Stimulated activated CD4-positive, alpha-beta T cell treated with anti-CD3 and anti-CD28 coated beads, Interleukin-1b, Interleukin-23, amount 100 ng/mL, for 24 hours (primary cell): ENCODE data around the gene EXTL2.
"Not testable (repeated sequence)": the region's sequence is repeated elsewhere in the genome, so short reads cannot be mapped to it uniquely, and the experiment has no call there.

Source experiments
- DNase-seq, 4 experiments: peaks; one replicate each; pipeline ENCODE4 v3.0.0-alpha.2; 2020; ENCODE audit warnings: low read depth in 4 of 4, low spot score in 1 of 4

The EXTL2 gene

GRCh38 chr1:100894603-100895539 is at the start of gene EXTL2:
TSS of gene EXTL2 (minus strand) at chr1:100894842. CDS start at chr1:100888757, 6,085 bp downstream.
- DNase-seq = peak; percentile 23 to 63 (median 46)

- no peak for DNase-seq
Measured at GRCh38 chr1:100943533-100943932, 48.9 kb upstream of the EXTL2 start.

GRCh38 chr1:100942304-100943046 is 47.8 kb upstream of the EXTL2 start:
- DNase-seq = no peak

GRCh38 chr1:100941580-100942216 is 47.1 kb upstream of the EXTL2 start:
- no peak for DNase-seq

- DNase-seq = no peak
Measured at GRCh38 chr1:100941098-100941527, 46.5 kb upstream of the EXTL2 start.

- DNase-seq = no peak
Measured at GRCh38 chr1:100936194-100936967, 41.7 kb upstream of the EXTL2 start.

- DNase-seq = not testable (repeated sequence)
Measured at GRCh38 chr1:100933555-100933954, 38.9 kb upstream of the EXTL2 start.

- DNase-seq = no peak
Measured at GRCh38 chr1:100931716-100932115, 37.1 kb upstream of the EXTL2 start.

GRCh38 chr1:100930494-100930893 is 35.9 kb upstream of the EXTL2 start:
- no peak for DNase-seq

GRCh38 chr1:100928128-100928527 is 33.5 kb upstream of the EXTL2 start:
- DNase-seq = no peak

GRCh38 chr1:100927276-100927675 is 32.6 kb upstream of the EXTL2 start:
- no peak for DNase-seq

- DNase-seq = no peak
Measured at GRCh38 chr1:100926240-100926639, 31.6 kb upstream of the EXTL2 start.

- no peak for DNase-seq
Measured at GRCh38 chr1:100924991-100925390, 30.3 kb upstream of the EXTL2 start.

GRCh38 chr1:100924212-100924611 is 29.6 kb upstream of the EXTL2 start:
- DNase-seq = no peak

- no peak for DNase-seq
Measured at GRCh38 chr1:100921110-100921706, 26.6 kb upstream of the EXTL2 start.

- no peak for DNase-seq
Measured at GRCh38 chr1:100912019-100912418, 17.4 kb upstream of the EXTL2 start.

GRCh38 chr1:100909018-100909417 is 14.4 kb upstream of the EXTL2 start:
- DNase-seq = no peak

- no peak for DNase-seq
Measured at GRCh38 chr1:100907887-100908286, 13.2 kb upstream of the EXTL2 start.

- DNase-seq = no peak
Measured at GRCh38 chr1:100905181-100905580, 10.5 kb upstream of the EXTL2 start.

- DNase-seq = no peak
Measured at GRCh38 chr1:100904528-100904927, 9.9 kb upstream of the EXTL2 start.
